Hepatic stellate cell (primary cell): ENCODE measurements around the gene UBE2S.
"Not testable (repeated sequence)": the region's sequence is repeated elsewhere in the genome, so short reads cannot be mapped to it uniquely, and the experiment has no call there.

Source experiments
- DNase-seq: peaks from one replicate; pipeline ENCODE4 v3.0.0; 2011; ENCODE audit warnings: low spot score

Gene UBE2S

GRCh38 chr19:55406091-55406825 is 1.3 kb downstream of the UBE2S start:
- no peak for DNase-seq

- DNase-seq = no peak
These were observed 1.9 kb downstream of the UBE2S start for GRCh38 chr19:55405638-55406037.

GRCh38 chr19:55402509-55402908 is 5.1 kb downstream of the UBE2S start:
- no peak for DNase-seq

GRCh38 chr19:55401390-55401789 is 6.2 kb downstream of the UBE2S start:
- not testable (repeated sequence) for DNase-seq

GRCh38 chr19:55400281-55401087 is 7.1 kb downstream of the UBE2S start:
- DNase-seq = no peak

GRCh38 chr19:55398200-55398925 is 9.2 kb downstream of the UBE2S start:
- no peak for DNase-seq

GRCh38 chr19:55392820-55393761 is 14.5 kb downstream of the UBE2S start:
- no peak for DNase-seq

- DNase-seq = no peak
These were observed 15.6 kb downstream of the UBE2S start for GRCh38 chr19:55391702-55392615.

- no peak for DNase-seq
These were observed 16.4 kb downstream of the UBE2S start for GRCh38 chr19:55391191-55391670.

- no peak for DNase-seq
These were observed 17.1 kb downstream of the UBE2S start for GRCh38 chr19:55390461-55390880.

GRCh38 chr19:55389386-55390317 is 17.9 kb downstream of the UBE2S start:
- DNase-seq = no peak

GRCh38 chr19:55387736-55388497 is 19.7 kb downstream of the UBE2S start:
- no peak for DNase-seq

- DNase-seq = no peak
These were observed 21.1 kb downstream of the UBE2S start for GRCh38 chr19:55386493-55386971.

GRCh38 chr19:55385724-55386492 is 21.7 kb downstream of the UBE2S start, which contains the start of gene RPL28:
RPL28 (plus strand) TSS chr19:55385932; CDS start chr19:55386358, 426 bp downstream.
- DNase-seq = peak; percentile 93

- peak; percentile 91 for DNase-seq
These were observed 22.5 kb downstream of the UBE2S start for GRCh38 chr19:55384920-55385723.

- no peak for DNase-seq
These were observed 23.3 kb downstream of the UBE2S start, which contains the start of gene TMEM238 for GRCh38 chr19:55384131-55384919. TMEM238 (minus strand) TSS chr19:55384292; CDS start chr19:55384259, 33 bp downstream.
